Measurements from ENCODE around the gene FAM118A.
"Not testable (repeated sequence)": the region's sequence is repeated elsewhere in the genome, so short reads cannot be mapped to it uniquely, and the experiment has no call there.

FAM118A gene

GRCh38 chr22:45334068-45334467 is 24.3 kb downstream of the FAM118A start:
- DNase-seq = no peak

GRCh38 chr22:45334528-45334927 is 24.8 kb downstream of the FAM118A start:
- DNase-seq = no peak

GRCh38 chr22:45335021-45335818 is 25.5 kb downstream of the FAM118A start:
- no peak for DNase-seq

- no peak for DNase-seq
Observed at GRCh38 chr22:45335854-45336522, 26.3 kb downstream of the FAM118A start.

GRCh38 chr22:45336971-45337431 is 27.3 kb downstream of the FAM118A start:
- DNase-seq = no peak

GRCh38 chr22:45337536-45337935 is 27.8 kb downstream of the FAM118A start:
- DNase-seq = no peak

DNA sequence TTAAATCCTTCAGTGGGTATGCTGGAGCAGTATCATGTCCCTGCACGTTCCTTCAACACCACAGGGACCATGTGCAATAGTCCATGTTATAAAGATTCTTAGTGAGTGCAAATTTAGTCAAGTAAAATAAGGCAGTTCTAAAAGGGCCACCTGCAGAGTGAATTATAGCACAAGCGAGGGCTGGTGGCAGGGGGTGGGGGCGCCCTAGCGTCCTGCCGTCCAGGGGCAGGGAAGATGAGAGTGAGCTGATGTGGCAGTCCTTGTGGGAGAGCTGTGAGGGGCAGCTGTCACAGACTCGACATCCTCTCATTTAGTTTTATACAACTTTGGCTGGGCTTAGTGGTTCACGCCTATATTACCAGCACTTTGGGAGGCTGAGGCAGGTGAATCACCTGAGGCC is 29.1 kb downstream of the FAM118A start:
- DNase-seq = no peak

- no peak for DNase-seq
Observed at GRCh38 chr22:45340323-45340722, 30.6 kb downstream of the FAM118A start.

- no peak for DNase-seq
Observed at GRCh38 chr22:45341498-45341897, 31.8 kb downstream of the FAM118A start.

DNA sequence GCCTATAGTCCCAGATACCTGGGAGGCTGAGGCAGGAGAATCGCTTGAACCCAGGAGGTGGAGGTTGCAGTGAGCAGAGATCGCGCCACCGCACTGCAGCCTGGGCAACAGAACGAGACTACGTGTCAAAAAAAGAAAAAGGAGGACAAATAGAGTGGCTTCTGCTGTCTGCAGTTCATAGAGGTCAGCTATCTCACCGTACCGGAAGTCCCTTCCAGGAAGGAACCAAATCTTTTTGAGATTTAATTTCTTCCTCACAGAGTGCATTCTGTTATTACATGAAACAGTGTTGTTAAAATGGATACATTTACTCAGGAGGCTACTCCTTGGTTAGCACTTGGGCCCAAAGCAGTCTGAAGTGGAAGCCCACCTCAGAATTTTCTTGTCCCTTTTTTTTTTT is 33.4 kb downstream of the FAM118A start:
- no peak for DNase-seq

DNA sequence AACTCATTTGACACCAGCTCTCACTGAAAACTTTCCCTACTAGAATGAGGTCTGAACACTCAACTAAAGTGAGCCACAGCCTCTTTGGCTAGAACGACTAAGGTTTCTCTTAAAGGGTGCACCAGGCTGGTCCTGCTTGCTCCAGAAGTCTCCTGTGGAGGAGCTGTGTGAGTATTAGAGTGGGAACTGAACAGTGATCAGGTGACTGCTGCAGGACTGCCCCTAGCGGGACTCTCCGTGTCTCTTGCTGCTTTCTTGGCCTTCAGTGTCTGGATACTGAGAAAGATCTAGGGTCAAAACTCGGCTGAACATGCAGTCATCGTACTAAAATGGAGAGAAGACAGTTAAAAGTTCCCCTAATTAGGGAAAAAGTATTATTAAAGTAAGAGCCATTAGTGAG is 34.6 kb downstream of the FAM118A start:
- no peak for DNase-seq

DNA sequence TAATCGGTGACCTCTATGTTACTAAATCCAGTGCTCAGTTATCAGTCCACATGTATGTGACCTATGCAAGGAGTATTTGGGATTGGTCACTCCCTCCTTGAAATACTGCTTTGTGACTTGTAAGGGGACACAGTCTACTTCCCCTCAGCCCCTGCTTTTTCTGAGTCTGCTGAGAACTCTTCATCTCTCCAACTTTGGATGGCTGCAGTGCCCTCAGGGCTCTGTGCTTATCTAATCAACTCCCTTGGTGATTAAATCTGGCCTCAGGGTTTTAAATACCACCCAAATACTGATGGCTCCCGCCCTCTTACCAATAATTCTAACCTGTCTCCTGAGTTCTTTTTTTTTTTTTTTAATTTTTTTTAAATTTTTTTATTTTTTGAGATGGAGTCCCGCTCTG is 40.2 kb downstream of the FAM118A start:
- no peak for DNase-seq

DNA sequence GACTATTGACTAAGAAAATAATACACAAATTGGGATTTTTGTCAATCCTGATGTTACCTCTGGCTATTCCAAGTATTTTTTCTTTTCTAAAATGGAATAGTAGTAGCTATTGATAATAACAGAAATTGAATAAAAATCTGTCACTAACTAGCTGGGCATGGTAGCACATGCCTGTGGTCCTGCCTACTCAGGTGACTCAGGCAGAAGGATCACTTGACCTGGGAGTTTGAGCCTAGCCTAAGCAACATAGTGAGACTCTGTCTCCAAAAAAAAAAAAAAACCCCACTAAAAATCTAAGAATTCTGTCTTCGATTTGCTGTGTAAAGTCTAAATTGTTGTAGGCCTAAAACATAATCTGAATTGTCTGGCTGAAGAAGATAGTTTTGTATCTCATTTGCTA is 42.2 kb downstream of the FAM118A start:
- DNase-seq = no peak

- DNase-seq = not testable (repeated sequence)
Observed at GRCh38 chr22:45352757-45353156, 43.0 kb downstream of the FAM118A start.

GRCh38 chr22:45353786-45354185 is 44.1 kb downstream of the FAM118A start:
- DNase-seq = no peak

DNA sequence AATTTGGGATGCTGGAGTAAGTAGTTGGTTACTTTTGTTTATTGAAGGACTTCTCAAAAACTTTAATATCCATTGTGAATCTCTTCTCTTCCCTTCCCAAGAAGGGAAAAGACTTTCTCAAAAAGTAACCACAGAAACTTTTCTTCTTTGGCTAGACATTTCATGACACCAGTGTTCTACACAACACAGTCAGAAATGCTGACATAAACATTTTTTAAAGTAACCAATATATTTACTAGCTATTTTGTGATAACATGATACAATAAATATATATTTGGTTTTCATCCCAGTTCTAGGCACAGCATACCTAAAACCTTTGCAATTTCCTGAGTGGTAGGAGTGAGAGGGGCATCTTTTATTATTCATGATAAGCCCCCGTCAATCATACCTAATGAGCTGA is 47.8 kb downstream of the FAM118A start:
- no peak for DNase-seq

- no peak for DNase-seq
Observed at GRCh38 chr22:45358127-45358526, 48.4 kb downstream of the FAM118A start.

DNA sequence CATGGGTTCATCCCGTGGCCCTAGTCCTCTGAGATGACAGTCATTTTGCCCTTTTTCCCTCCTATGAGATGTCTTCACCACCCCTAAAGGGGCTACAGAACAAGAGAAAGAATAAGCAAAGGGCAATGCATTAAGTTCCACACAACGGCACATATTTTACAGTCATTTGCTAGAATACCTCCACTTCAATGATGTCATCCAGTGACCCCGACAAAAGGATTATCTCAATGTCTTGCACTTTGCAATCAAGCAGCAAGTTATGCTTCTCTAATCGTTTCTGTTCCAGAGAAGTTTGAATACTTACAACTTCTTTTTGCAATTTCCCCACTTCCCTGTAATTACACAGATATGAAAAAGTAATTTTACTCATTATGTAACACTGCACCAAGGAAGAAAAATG is 49.9 kb downstream of the FAM118A start:
- DNase-seq = no peak

DNA sequence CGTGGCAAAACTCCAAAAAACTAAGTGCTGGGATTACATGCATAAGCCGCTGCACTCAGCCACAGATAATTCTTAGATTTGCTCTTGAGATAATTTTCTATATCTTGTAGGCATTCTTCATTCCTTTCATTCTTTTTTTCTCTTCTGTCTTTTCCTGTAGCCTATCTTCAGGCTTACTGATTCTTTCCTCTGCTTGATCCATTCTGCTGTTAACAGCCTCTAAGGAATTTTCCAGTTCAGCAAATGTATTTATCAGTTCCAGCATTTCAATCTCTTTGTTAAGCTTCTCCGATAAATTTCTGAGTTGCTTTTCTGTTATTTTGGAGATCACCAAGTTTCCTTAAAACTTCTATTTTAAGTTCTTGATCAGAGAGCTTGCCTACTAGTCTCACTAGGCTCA is 57.0 kb downstream of the FAM118A start:
- no peak for DNase-seq

- DNase-seq = not testable (repeated sequence)
Observed at GRCh38 chr22:45373592-45373991, 63.9 kb downstream of the FAM118A start.

DNA sequence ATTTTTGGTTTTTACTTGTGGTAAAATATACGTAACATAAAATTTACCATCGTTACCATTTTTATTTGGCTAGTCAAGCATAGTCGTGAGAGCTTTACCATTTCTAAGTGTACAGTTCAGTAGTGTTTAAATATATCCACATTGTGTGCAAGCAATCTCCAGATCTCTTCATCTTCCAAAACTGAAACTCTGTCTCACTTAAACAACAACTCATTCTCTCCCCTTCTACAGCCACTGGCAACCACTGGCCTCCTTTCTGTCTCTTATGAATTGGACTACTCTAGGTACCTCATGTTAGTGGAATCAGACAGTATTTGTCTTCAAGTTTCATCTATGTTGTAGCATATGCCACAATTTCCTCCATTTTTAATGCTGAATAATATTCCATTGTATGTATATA is 66.3 kb downstream of the FAM118A start:
- no peak for DNase-seq

GRCh38 chr22:45376703-45377102 is 67.0 kb downstream of the FAM118A start:
- DNase-seq = no peak

DNA sequence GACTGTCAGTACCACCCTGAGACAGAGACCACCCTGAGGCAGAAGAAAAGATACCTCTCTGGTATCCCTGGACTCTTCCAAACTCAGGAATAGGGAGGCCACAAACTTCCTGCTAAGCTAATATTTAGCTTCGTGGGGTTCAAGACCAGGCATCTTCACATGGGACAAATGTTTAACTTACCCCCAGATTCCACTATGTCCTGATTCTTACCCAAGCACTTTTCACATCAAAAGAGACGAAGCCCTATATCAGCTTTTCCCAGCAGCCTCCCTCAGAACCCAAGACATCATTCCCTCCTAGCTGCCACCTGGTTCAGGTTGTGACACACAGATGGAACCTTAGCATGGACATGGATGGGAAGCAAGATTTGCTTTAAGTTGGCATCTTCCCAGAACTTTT is 71.6 kb downstream of the FAM118A start:
- DNase-seq = no peak

GRCh38 chr22:45389546-45389945 is 79.8 kb downstream of the FAM118A start:
- no peak for DNase-seq

All from NCI-H1930 (cell line).